GM12865 (cell line): ENCODE results near the gene GSDMA.

ENCODE experiments used
- DNase-seq: peaks from one replicate; pipeline ENCODE4 v3.0.0; 2010; ENCODE audit warnings: low read depth
- H3K4me3 ChIP-seq: 2 replicates; pipeline ENCODE4 v1.5.1; 2011; ENCODE audit warnings: mild to moderate bottlenecking, low read depth, low read length, control low read depth
- TF ChIP-seq, protein P1 (sequence below): IDR thresholded peaks from 2 replicates; pipeline ENCODE4 v1.5.1; 2011; ENCODE audit warnings: low read length, control low read depth, low read depth, inconsistent platforms; ENCODE audit not compliant: insufficient read depth; ENCODE audit errors: missing control alignments

The GSDMA gene

DNA sequence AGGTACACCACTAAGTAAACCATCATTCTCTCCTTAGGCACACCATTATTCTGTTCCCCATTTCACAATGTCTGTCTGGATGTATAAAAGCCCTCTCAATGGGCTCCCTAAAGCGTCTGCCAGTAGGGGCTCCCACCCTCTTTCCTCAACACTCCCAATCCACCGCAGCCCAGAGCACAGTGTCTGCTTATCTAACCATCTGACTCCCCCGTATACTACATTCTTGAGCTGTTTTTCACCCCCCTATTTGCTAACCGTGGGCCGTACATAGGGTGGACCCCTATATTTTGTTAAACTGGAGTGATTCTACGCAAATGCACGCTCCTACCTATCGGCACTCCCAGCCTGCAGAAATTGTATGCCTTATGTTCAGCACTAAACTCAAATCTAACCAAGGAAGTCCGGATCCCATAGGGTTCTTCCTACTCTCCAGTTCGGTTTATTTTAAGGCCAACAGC, 17.1 kb downstream of the GSDMA start:
- TF ChIP-seq, protein P1, sequence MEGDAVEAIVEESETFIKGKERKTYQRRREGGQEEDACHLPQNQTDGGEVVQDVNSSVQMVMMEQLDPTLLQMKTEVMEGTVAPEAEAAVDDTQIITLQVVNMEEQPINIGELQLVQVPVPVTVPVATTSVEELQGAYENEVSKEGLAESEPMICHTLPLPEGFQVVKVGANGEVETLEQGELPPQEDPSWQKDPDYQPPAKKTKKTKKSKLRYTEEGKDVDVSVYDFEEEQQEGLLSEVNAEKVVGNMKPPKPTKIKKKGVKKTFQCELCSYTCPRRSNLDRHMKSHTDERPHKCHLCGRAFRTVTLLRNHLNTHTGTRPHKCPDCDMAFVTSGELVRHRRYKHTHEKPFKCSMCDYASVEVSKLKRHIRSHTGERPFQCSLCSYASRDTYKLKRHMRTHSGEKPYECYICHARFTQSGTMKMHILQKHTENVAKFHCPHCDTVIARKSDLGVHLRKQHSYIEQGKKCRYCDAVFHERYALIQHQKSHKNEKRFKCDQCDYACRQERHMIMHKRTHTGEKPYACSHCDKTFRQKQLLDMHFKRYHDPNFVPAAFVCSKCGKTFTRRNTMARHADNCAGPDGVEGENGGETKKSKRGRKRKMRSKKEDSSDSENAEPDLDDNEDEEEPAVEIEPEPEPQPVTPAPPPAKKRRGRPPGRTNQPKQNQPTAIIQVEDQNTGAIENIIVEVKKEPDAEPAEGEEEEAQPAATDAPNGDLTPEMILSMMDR, result peak; percentile 17
- peak overlapping the region; percentile 48 for H3K4me3 ChIP-seq
- peak; percentile 38 for DNase-seq

DNA sequence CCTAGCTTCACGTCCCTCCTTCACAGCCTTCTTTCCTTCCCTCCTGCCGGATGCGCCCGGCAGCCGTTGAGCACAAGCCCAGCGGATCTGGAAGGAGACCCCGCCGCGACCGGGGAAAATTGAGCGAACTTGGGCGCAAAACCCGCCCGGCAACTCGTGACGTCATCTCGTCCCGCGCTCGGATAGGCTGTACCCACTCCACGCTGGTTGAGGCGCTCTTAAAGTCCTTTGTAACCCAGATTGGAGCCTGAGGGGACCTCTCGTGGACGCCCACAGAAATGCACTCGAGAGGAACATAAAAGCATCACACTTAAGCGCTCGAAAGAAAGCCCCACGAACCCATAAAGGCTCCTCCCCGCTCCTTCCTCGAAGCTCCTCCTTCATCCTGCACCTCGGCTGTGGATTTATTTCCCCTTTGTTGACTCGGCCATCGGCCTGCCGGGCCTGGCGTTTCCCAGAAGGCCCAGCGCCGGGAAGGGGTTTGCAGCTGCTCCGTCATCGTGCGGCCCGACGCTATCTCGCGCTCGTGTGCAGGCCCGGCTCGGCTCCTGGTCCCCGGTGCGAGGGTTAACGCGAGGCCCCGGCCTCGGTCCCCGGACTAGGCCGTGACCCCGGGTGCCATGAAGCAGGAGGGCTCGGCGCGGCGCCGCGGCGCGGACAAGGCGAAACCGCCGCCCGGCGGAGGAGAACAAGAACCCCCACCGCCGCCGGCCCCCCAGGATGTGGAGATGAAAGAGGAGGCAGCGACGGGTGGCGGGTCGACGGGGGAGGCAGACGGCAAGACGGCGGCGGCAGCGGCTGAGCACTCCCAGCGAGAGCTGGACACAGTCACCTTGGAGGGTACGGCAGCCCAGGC, 17.8 kb downstream of the GSDMA start, which contains the start of gene PSMD3:
Gene PSMD3, plus strand, starts transcription at position 457 of the 856 bp plus-strand sequence. Its CDS starts 164 bp downstream, at position 621.
- peak within 1 kb of the TSS; percentile 84 for H3K4me3 ChIP-seq
- TF ChIP-seq, protein P1, result peak; percentile 81
- peak; percentile 100 for DNase-seq

DNA sequence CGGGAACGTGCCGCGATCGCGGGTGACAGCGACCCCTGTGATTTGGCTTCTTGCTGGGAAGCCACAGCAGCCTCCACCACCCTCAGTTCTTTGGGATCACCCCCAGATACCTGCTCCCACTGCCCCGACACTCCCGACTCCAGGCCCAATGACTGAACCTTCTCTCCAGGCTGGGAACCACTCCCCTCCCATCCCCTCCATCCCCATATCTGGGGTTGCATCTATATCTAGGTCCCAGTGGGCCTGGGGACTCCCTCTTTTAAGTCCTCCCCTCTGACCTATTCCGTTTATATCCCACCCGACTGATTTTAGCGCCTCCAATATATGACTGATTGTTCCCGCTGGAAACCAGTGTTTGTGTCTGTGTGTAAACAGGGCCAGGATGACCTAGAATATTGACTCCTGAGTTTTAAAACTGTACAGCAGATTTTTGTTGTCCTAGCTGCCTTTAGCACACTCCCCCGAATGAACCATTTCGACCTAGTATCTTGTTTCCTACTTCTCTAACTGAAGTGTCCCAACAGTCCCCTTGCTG, 18.5 kb downstream of the GSDMA start:
- DNase-seq, result no peak
- peak overlapping the region; percentile 84 for H3K4me3 ChIP-seq
- TF ChIP-seq, protein P1, result no peak

DNA sequence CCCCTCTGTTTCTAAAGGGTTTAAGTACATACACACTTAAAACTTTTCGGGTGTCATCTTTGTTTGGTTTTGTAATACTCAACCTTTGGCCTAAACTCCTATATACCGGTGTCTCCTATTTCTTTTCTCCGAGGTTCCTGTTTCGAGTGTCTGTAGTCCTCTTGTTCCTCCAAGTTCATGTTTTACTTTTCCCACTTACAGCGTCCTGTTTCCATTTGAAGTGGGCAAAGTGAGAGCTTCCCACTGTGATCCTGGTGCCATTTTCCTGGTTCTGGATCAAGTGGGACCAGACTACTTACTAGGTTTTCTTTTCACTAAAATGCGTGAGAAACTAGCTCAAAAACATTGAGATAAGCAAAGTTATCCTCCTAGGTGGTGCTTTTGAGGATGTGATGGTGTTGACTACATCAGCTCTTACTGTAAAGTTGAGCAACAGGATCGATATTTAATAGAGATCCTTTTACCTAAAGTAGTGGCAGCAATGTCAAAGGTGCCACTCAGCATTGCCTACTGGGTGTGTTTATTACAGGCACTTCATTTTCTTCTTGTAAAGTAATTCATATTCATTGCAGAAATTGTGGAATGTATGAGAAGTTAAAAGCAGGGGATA, 19.1 kb downstream of the GSDMA start:
- peak overlapping the region; percentile 84 for H3K4me3 ChIP-seq
- peak; percentile 14 for DNase-seq
- TF ChIP-seq, protein P1, result no peak

DNA sequence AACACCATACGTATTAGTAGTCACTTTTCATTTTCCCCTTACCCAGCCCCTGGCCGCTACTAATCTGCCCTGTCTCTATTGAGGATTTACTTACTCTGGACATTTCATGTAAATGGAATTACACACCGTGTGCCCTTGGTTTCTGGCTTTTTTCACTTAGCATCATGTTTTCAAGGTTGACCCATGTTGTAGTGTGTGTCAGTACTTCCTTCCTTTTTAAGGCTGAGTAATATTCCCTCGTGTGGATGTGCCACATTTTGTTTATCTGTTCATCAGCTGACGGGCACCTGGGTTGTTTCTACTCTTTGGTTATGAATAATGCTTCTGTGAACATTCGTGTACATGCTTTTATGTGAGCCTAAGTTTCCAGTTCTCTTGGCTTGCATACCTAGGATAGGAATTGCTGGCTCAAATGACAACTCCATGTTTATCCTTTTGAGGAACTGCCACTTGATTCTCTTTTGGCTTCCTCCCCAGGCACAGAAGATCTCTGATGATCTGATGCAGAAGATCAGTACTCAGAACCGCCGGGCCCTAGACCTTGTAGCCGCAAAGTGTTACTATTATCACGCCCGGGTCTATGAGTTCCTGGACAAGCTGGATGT, 25.5 kb downstream of the GSDMA start:
- DNase-seq, result no peak
- TF ChIP-seq, protein P1, result no peak

DNA sequence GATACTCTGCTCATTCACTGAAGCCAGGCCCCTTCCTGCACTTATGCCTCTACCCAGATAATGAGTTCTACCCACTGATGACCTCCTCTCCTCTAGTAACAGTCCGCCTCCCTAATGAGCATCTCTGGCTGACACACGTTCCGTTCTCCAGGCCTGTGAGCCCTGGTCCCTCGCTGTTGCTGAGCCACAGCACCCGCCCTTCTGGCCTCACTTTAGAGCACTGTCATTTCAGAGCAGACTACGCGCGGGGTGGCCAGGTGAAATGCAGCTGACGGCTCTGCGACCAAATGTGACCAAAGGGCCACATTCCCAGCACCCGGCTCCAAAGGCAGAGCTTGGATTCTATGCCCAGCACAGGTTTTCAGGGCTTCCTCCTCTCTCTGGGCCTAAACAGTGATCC, 31.6 kb downstream of the GSDMA start:
- DNase-seq, result no peak
- no peak overlapping the region for H3K4me3 ChIP-seq
- TF ChIP-seq, protein P1, result no peak

More for the DNA sequence above, 25.5 kb downstream of the GSDMA start:
- H3K4me3 ChIP-seq, result no peak overlapping the region
